ENCODE data around the gene CCNB1. TPM values are rescaled to one million over a fixed set of nuclear protein-coding genes. Genes with fewer than 3 reads are reported as not detected.
A peak's percentile ranks its signal among the peaks of the same experiment; 100 is the strongest.

CCNB1 gene
- polyA plus RNA-seq (13.0 and 20.3 TPM in 2 replicates), polyA minus RNA-seq (11.5 and 12.7 TPM in 2 replicates)

DNA sequence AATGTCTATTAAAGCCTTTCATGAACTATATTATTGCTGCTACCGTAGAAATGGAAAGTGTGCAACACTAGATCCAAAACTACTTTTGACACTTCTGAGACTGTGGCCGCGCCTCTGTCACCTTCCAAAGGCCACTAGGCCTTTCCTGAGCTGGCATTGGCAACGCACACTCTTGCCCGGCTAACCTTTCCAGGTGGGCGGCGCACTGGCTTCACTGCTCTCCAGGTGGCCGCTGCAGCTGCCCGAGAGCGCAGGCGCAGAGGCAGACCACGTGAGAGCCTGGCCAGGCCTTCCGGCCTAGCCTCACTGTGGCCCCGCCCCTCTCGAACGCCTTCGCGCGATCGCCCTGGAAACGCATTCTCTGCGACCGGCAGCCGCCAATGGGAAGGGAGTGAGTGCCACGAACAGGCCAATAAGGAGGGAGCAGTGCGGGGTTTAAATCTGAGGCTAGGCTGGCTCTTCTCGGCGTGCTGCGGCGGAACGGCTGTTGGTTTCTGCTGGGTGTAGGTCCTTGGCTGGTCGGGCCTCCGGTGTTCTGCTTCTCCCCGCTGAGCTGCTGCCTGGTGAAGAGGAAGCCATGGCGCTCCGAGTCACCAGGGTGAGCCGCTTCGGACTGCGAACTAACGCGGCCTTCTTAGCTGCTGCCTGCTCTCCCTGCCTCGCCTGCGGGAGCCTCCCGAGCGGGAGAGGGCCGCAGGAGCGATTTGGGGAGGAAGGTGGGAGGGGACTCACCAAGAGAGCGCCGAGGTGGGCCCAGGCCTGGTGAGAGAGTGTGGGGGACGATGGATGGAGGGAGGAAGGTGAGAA, at the start of gene CCNB1:
TSS of gene CCNB1 (plus strand) at position 465 of the 807 bp plus-strand sequence. CDS start at position 578, 113 bp downstream.
- peak within 1 kb of the TSS; percentile 47 for H3K9ac ChIP-seq (ENCODE audit: low read length)
- no peaks in the 10 kb centered on the region for H3K9me3 ChIP-seq (ENCODE audit: low read length)
- H3F3A ChIP-seq (ENCODE audit: insufficient read depth, low read length, poor library complexity, severe bottlenecking) = no peaks in the 10 kb centered on the region
- TF ChIP-seq, protein P1, sequence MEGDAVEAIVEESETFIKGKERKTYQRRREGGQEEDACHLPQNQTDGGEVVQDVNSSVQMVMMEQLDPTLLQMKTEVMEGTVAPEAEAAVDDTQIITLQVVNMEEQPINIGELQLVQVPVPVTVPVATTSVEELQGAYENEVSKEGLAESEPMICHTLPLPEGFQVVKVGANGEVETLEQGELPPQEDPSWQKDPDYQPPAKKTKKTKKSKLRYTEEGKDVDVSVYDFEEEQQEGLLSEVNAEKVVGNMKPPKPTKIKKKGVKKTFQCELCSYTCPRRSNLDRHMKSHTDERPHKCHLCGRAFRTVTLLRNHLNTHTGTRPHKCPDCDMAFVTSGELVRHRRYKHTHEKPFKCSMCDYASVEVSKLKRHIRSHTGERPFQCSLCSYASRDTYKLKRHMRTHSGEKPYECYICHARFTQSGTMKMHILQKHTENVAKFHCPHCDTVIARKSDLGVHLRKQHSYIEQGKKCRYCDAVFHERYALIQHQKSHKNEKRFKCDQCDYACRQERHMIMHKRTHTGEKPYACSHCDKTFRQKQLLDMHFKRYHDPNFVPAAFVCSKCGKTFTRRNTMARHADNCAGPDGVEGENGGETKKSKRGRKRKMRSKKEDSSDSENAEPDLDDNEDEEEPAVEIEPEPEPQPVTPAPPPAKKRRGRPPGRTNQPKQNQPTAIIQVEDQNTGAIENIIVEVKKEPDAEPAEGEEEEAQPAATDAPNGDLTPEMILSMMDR (IDR thresholded peaks at IDR 0.05; ENCODE audit: poor library complexity, severe bottlenecking) = peak; percentile 29
- TF ChIP-seq, protein P2, sequence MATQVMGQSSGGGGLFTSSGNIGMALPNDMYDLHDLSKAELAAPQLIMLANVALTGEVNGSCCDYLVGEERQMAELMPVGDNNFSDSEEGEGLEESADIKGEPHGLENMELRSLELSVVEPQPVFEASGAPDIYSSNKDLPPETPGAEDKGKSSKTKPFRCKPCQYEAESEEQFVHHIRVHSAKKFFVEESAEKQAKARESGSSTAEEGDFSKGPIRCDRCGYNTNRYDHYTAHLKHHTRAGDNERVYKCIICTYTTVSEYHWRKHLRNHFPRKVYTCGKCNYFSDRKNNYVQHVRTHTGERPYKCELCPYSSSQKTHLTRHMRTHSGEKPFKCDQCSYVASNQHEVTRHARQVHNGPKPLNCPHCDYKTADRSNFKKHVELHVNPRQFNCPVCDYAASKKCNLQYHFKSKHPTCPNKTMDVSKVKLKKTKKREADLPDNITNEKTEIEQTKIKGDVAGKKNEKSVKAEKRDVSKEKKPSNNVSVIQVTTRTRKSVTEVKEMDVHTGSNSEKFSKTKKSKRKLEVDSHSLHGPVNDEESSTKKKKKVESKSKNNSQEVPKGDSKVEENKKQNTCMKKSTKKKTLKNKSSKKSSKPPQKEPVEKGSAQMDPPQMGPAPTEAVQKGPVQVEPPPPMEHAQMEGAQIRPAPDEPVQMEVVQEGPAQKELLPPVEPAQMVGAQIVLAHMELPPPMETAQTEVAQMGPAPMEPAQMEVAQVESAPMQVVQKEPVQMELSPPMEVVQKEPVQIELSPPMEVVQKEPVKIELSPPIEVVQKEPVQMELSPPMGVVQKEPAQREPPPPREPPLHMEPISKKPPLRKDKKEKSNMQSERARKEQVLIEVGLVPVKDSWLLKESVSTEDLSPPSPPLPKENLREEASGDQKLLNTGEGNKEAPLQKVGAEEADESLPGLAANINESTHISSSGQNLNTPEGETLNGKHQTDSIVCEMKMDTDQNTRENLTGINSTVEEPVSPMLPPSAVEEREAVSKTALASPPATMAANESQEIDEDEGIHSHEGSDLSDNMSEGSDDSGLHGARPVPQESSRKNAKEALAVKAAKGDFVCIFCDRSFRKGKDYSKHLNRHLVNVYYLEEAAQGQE (IDR thresholded peaks at IDR 0.05; ENCODE audit: borderline replicate concordance) = no peak
- TF ChIP-seq MXI1 (conservative IDR thresholded peaks at IDR 0.05; ENCODE audit: poor library complexity, severe bottlenecking) (peak; percentile 100), RAD21 (conservative IDR thresholded peaks at IDR 0.05) (no peak), POLR2AphosphoS5 (IDR thresholded peaks at IDR 0.05) (peak; percentile 60)
- H4K20me1 ChIP-seq (ENCODE audit: insufficient read depth) = no peaks in the 10 kb centered on the region
- peaks cover 11% of the 10 kb centered on the region for H3K79me2 ChIP-seq (replicated peaks; ENCODE audit: insufficient read depth, low read length)
- no peaks in the 10 kb centered on the region for H3K36me3 ChIP-seq (ENCODE audit: insufficient read depth, low read length)
- no peaks in the 10 kb centered on the region for H3K9me2 ChIP-seq (ENCODE audit: insufficient read depth, low read length)
- H3K27ac ChIP-seq (ENCODE audit: low read length) = no peak within 1 kb of the TSS
- H3K4me3 ChIP-seq (ENCODE audit: low read length) = peak within 1 kb of the TSS; percentile 88
- H2AFZ ChIP-seq (ENCODE audit: low read depth, low read length) = peak within 1 kb of the TSS; percentile 80
- no peaks in the 10 kb centered on the region for H3K27me3 ChIP-seq (ENCODE audit: insufficient read depth, low read depth, low read length)
- peak within 1 kb of the TSS; percentile 77 for H3K4me2 ChIP-seq (ENCODE audit: low read length)

DNA sequence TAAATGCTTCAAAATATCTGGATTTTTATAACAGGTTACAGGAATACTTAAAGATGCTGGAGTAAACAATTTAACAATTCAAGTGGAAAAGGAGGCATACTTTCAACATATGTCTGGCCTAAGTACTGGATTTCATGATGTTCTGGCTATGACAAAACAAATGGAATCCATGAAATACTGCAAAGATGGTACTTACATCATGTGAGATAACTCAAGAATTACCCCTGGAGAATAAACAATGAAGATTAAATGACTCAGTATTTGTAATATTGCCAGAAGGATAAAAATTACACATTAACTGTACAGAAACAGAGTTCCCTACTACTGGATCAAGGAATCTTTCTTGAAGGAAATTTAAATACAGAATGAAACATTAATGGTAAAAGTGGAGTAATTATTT, 37.5 kb upstream of the CCNB1 start:
- TF ChIP-seq TAF1 (IDR thresholded peaks at IDR 0.05; ENCODE audit: low read depth) (no peak), SMC3 (conservative IDR thresholded peaks at IDR 0.05; ENCODE audit: poor library complexity) (no peak), MXI1 (conservative IDR thresholded peaks at IDR 0.05; ENCODE audit: poor library complexity, severe bottlenecking) (no peak), POLR2AphosphoS5 (IDR thresholded peaks at IDR 0.05) (no peak), RAD21 (conservative IDR thresholded peaks at IDR 0.05) (no peak), EP300 (conservative IDR thresholded peaks at IDR 0.05; ENCODE audit: poor library complexity, severe bottlenecking) (no peak)
- TF ChIP-seq, protein P1 (IDR thresholded peaks at IDR 0.05; ENCODE audit: poor library complexity, severe bottlenecking) = no peak
- TF ChIP-seq, protein P2 (IDR thresholded peaks at IDR 0.05; ENCODE audit: borderline replicate concordance) = no peak
- Histone ChIP-seq H3F3A (ENCODE audit: insufficient read depth, low read length, poor library complexity, severe bottlenecking) (no peaks in the 10 kb centered on the region), H3K27me3 (ENCODE audit: insufficient read depth, low read depth, low read length) (no peaks in the 10 kb centered on the region), H3K4me3 (ENCODE audit: low read length) (no peak overlapping the region), H3K9me2 (ENCODE audit: insufficient read depth, low read length) (no peaks in the 10 kb centered on the region), H3K9ac (ENCODE audit: low read length) (no peak overlapping the region), H3K9me3 (ENCODE audit: low read length) (no peaks in the 10 kb centered on the region), H3K27ac (ENCODE audit: low read length) (no peak overlapping the region), H3K79me2 (replicated peaks; ENCODE audit: insufficient read depth, low read length) (no peaks in the 10 kb centered on the region), H3K4me2 (ENCODE audit: low read length) (no peak overlapping the region), H3K36me3 (ENCODE audit: insufficient read depth, low read length) (peaks cover 11% of the 10 kb centered on the region), H2AFZ (ENCODE audit: low read depth, low read length) (no peak overlapping the region), H4K20me1 (ENCODE audit: insufficient read depth) (no peaks in the 10 kb centered on the region)

All from neural cell (in vitro differentiated cells).